C4-2B (cell line): ENCODE measurements around the gene SMIM5.

Experiments
- ZFX ChIP-seq: fragments of 450-650 bp; IDR thresholded peaks from 2 replicates; pipeline ENCODE4 v1.6.1; 2017
- TF ChIP-seq, protein P1 (sequence below): fragments of 450-650 bp; conservative IDR thresholded peaks from 2 replicates; pipeline ENCODE4 v1.5.1; 2017; ENCODE audit warnings: mild to moderate bottlenecking

GRCh38 chr17:75668489-75668888, 35.3 kb downstream of the SMIM5 start:
- TF ChIP-seq, protein P1, sequence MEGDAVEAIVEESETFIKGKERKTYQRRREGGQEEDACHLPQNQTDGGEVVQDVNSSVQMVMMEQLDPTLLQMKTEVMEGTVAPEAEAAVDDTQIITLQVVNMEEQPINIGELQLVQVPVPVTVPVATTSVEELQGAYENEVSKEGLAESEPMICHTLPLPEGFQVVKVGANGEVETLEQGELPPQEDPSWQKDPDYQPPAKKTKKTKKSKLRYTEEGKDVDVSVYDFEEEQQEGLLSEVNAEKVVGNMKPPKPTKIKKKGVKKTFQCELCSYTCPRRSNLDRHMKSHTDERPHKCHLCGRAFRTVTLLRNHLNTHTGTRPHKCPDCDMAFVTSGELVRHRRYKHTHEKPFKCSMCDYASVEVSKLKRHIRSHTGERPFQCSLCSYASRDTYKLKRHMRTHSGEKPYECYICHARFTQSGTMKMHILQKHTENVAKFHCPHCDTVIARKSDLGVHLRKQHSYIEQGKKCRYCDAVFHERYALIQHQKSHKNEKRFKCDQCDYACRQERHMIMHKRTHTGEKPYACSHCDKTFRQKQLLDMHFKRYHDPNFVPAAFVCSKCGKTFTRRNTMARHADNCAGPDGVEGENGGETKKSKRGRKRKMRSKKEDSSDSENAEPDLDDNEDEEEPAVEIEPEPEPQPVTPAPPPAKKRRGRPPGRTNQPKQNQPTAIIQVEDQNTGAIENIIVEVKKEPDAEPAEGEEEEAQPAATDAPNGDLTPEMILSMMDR: no peak
- no peak for TF ChIP-seq ZFX
